WTC11 (cell line): ENCODE measurements around the gene LDLRAD3. TPM values are rescaled to one million over a fixed set of nuclear protein-coding genes. Genes with fewer than 3 reads are reported as not detected.

Experiments
- ATAC-seq: fragments of 200-7000 bp; cut with Tn5 transposase; 2 replicates; pipeline ENCODE4 v1.10.0; 2021; ENCODE audit warnings: mild to moderate bottlenecking, moderate library complexity
- CTCF ChIA-PET: fragments of 300-600 bp; sonication (Branson Sonifier 250); formaldehyde crosslinking; loops from one replicate; lab custom pipeline; 2021; ENCODE audit warnings: antibody characterized with exemption; lab: Charles Lee
- POLR2A ChIA-PET: fragments of 350-600 bp; sonication (Branson Sonifier 250); formaldehyde crosslinking; loops from one replicate; lab custom pipeline; 2021; ENCODE audit warnings: antibody characterized with exemption; lab: Charles Lee
- DNase-seq: peaks from one replicate; pipeline ENCODE4 v3.0.0; 2021; ENCODE audit warnings: low spot score
- H3K27ac Mint-ChIP-seq: 2 replicates; pipeline ENCODE4 v1.8.0; 2021; ENCODE audit warnings: mixed read lengths
- H3K27me3 Mint-ChIP-seq: 2 replicates; pipeline ENCODE4 v1.8.0; 2021; ENCODE audit warnings: low read depth, mild to moderate bottlenecking, moderate library complexity, mixed read lengths
- H3K36me3 Mint-ChIP-seq: 2 replicates; pipeline ENCODE4 v1.8.0; 2021; ENCODE audit warnings: mixed read lengths
- H3K4me1 Mint-ChIP-seq: 2 replicates; pipeline ENCODE4 v1.8.0; 2022; ENCODE audit warnings: mixed read lengths
- H3K4me3 Mint-ChIP-seq: 2 replicates; pipeline ENCODE4 v1.8.0; 2021; ENCODE audit warnings: mild to moderate bottlenecking, moderate library complexity, mixed read lengths
- H3K9me3 Mint-ChIP-seq: 2 replicates; pipeline ENCODE4 v1.8.0; 2021; ENCODE audit warnings: mixed read lengths
- ATF1 ChIP-seq: sonication (generic); formaldehyde crosslinking; IDR thresholded peaks from 2 replicates; pipeline ENCODE4 v1.8.1; 2023; ENCODE audit warnings: mild to moderate bottlenecking, moderate library complexity, missing genetic modification reagents
- JAZF1 ChIP-seq: fragments of 250-450 bp; sonication (Bioruptor Pico); IDR thresholded peaks from 2 replicates; pipeline ENCODE4 v1.9.0; 2021; ENCODE audit warnings: moderate library complexity, mild to moderate bottlenecking, inconsistent platforms
- JUN ChIP-seq: sonication (generic); formaldehyde crosslinking; IDR thresholded peaks from 2 replicates; pipeline ENCODE4 v1.8.0; 2023; ENCODE audit warnings: mild to moderate bottlenecking, missing genetic modification reagents
- MXD4 ChIP-seq: fragments of 250-450 bp; sonication (Bioruptor Pico); IDR thresholded peaks from 2 replicates; pipeline ENCODE4 v1.8.0; 2021; ENCODE audit warnings: mild to moderate bottlenecking, moderate library complexity, borderline replicate concordance
- NFE2L1 ChIP-seq: sonication (generic); formaldehyde crosslinking; IDR thresholded peaks from 2 replicates; pipeline ENCODE4 v1.8.1; 2023; ENCODE audit warnings: missing genetic modification reagents
- RELA ChIP-seq: sonication (generic); formaldehyde crosslinking; IDR thresholded peaks from 2 replicates; pipeline ENCODE4 v1.8.1; 2022; ENCODE audit warnings: missing genetic modification reagents, mild to moderate bottlenecking, borderline replicate concordance
- SOX15 ChIP-seq: fragments of 250-450 bp; sonication (Bioruptor Pico); IDR thresholded peaks from 2 replicates; pipeline ENCODE4 v1.9.0; 2021; ENCODE audit warnings: mild to moderate bottlenecking
- TCF7 ChIP-seq: sonication (generic); formaldehyde crosslinking; IDR thresholded peaks from 2 replicates; pipeline ENCODE4 v1.8.0; 2022; ENCODE audit warnings: mild to moderate bottlenecking, low read depth, missing genetic modification reagents, moderate library complexity
- TEAD1 ChIP-seq: sonication (generic); formaldehyde crosslinking; IDR thresholded peaks from 2 replicates; pipeline ENCODE4 v1.8.0; 2022; ENCODE audit warnings: mild to moderate bottlenecking, missing genetic modification reagents
- ZBTB21 ChIP-seq: sonication (generic); formaldehyde crosslinking; IDR thresholded peaks from 2 replicates; pipeline ENCODE4 v1.8.1; 2023; ENCODE audit warnings: mild to moderate bottlenecking, missing genetic modification reagents, borderline replicate concordance
- ZNF219 ChIP-seq: sonication (generic); formaldehyde crosslinking; IDR thresholded peaks from 2 replicates; pipeline ENCODE4 v1.8.0; 2023; ENCODE audit warnings: missing genetic modification reagents, mild to moderate bottlenecking, borderline replicate concordance
- ZNF232 ChIP-seq: sonication (generic); formaldehyde crosslinking; IDR thresholded peaks from 2 replicates; pipeline ENCODE4 v1.8.0; 2022; ENCODE audit warnings: mild to moderate bottlenecking, missing genetic modification reagents
- total RNA-seq: library from RNA; stranded (reverse); gene quantifications from 3 replicates; pipeline ENCODE4 v1.2.3, GENCODE V29; 2021
- TF ChIP-seq, protein P1 (sequence below): sonication (generic); formaldehyde crosslinking; IDR thresholded peaks from 2 replicates; pipeline ENCODE4 v1.8.0; 2022; ENCODE audit warnings: mild to moderate bottlenecking, missing genetic modification reagents
- TF ChIP-seq, protein P2 (sequence below): sonication (generic); formaldehyde crosslinking; IDR thresholded peaks from 2 replicates; pipeline ENCODE4 v1.8.0; 2023; ENCODE audit warnings: missing genetic modification reagents, mild to moderate bottlenecking, borderline replicate concordance
- TF ChIP-seq, protein P3 (sequence below): sonication (generic); formaldehyde crosslinking; IDR thresholded peaks from 2 replicates; pipeline ENCODE4 v1.8.1; 2022; ENCODE audit warnings: low read depth, missing genetic modification reagents, borderline replicate concordance
- TF ChIP-seq, protein P4 (sequence below): fragments of 250-450 bp; sonication (Bioruptor Pico); IDR thresholded peaks from 2 replicates; pipeline ENCODE4 v1.9.0; 2021; ENCODE audit warnings: mild to moderate bottlenecking

The LDLRAD3 gene
- total RNA-seq, 1 experiment from 2014 or later, result 14.5 TPM

DNA sequence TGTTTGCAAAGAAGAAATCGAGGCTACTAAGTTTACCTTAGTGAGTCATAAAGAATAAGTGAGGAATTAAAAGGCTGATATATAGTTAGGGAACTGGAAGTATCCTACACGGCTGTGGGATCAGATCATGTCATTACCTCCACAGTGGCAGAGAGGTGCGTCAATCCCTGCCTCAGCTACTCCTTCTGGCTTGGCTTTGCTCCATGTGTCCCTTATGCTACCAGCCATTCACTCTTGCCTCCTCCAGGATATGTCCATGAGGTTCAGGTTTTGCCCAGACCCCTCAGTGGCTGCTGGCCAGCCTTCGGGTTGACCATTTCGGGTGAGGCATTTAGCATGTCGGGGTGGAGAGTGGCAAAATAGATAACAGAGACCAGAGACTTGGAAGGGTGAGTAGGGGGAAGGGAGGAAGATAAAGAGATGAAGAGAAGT is 153.4 kb downstream of the LDLRAD3 start (continued):
- TF ChIP-seq, protein P1, sequence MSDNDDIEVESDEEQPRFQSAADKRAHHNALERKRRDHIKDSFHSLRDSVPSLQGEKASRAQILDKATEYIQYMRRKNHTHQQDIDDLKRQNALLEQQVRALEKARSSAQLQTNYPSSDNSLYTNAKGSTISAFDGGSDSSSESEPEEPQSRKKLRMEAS (CRISPR knock-in tag), result no peak
- TF ChIP-seq MXD4 (CRISPR knock-in tag) (no peak), JAZF1 (CRISPR knock-in tag) (no peak), ATF1 (CRISPR knock-in tag) (no peak), ZNF219 (no peak), JUN (CRISPR knock-in tag) (no peak)
- TF ChIP-seq, all 79 proteins: peak for 0

DNA sequence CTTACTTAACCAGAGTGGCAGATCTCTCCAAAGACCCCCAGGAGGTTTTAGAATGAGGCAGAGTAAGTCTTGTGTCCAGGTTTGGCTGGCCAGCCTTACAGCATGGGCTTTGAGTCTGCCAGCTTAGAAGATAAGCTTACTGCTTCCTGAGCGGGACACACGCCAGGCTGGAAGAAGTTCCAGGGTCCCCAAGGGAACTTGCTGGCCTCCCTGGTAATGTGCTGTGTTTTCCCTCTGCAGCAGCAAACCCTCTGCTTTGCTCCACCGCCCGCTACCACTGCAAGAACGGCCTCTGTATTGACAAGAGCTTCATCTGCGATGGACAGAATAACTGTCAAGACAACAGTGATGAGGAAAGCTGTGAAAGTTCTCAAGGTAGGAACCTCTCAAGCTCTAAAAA is 154.2 kb downstream of the LDLRAD3 start:
- ATAC-seq (no peak), DNase-seq (no peak)
- no peak for TF ChIP-seq SOX15 (CRISPR knock-in tag)
- TF ChIP-seq ZNF232 (CRISPR knock-in tag), result no peak
- TF ChIP-seq RELA, result no peak
- TF ChIP-seq, protein P2, sequence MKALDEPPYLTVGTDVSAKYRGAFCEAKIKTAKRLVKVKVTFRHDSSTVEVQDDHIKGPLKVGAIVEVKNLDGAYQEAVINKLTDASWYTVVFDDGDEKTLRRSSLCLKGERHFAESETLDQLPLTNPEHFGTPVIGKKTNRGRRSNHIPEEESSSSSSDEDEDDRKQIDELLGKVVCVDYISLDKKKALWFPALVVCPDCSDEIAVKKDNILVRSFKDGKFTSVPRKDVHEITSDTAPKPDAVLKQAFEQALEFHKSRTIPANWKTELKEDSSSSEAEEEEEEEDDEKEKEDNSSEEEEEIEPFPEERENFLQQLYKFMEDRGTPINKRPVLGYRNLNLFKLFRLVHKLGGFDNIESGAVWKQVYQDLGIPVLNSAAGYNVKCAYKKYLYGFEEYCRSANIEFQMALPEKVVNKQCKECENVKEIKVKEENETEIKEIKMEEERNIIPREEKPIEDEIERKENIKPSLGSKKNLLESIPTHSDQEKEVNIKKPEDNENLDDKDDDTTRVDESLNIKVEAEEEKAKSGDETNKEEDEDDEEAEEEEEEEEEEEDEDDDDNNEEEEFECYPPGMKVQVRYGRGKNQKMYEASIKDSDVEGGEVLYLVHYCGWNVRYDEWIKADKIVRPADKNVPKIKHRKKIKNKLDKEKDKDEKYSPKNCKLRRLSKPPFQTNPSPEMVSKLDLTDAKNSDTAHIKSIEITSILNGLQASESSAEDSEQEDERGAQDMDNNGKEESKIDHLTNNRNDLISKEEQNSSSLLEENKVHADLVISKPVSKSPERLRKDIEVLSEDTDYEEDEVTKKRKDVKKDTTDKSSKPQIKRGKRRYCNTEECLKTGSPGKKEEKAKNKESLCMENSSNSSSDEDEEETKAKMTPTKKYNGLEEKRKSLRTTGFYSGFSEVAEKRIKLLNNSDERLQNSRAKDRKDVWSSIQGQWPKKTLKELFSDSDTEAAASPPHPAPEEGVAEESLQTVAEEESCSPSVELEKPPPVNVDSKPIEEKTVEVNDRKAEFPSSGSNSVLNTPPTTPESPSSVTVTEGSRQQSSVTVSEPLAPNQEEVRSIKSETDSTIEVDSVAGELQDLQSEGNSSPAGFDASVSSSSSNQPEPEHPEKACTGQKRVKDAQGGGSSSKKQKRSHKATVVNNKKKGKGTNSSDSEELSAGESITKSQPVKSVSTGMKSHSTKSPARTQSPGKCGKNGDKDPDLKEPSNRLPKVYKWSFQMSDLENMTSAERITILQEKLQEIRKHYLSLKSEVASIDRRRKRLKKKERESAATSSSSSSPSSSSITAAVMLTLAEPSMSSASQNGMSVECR (CRISPR knock-in tag), result no peak
- no peak for TF ChIP-seq TCF7 (CRISPR knock-in tag)
- TF ChIP-seq ZBTB21 (CRISPR knock-in tag), result no peak
- no peak for TF ChIP-seq NFE2L1 (CRISPR knock-in tag)
- TF ChIP-seq, protein P3, sequence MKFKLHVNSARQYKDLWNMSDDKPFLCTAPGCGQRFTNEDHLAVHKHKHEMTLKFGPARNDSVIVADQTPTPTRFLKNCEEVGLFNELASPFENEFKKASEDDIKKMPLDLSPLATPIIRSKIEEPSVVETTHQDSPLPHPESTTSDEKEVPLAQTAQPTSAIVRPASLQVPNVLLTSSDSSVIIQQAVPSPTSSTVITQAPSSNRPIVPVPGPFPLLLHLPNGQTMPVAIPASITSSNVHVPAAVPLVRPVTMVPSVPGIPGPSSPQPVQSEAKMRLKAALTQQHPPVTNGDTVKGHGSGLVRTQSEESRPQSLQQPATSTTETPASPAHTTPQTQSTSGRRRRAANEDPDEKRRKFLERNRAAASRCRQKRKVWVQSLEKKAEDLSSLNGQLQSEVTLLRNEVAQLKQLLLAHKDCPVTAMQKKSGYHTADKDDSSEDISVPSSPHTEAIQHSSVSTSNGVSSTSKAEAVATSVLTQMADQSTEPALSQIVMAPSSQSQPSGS (CRISPR knock-in tag), result no peak
- TF ChIP-seq TEAD1, result no peak
- TF ChIP-seq, protein P4, sequence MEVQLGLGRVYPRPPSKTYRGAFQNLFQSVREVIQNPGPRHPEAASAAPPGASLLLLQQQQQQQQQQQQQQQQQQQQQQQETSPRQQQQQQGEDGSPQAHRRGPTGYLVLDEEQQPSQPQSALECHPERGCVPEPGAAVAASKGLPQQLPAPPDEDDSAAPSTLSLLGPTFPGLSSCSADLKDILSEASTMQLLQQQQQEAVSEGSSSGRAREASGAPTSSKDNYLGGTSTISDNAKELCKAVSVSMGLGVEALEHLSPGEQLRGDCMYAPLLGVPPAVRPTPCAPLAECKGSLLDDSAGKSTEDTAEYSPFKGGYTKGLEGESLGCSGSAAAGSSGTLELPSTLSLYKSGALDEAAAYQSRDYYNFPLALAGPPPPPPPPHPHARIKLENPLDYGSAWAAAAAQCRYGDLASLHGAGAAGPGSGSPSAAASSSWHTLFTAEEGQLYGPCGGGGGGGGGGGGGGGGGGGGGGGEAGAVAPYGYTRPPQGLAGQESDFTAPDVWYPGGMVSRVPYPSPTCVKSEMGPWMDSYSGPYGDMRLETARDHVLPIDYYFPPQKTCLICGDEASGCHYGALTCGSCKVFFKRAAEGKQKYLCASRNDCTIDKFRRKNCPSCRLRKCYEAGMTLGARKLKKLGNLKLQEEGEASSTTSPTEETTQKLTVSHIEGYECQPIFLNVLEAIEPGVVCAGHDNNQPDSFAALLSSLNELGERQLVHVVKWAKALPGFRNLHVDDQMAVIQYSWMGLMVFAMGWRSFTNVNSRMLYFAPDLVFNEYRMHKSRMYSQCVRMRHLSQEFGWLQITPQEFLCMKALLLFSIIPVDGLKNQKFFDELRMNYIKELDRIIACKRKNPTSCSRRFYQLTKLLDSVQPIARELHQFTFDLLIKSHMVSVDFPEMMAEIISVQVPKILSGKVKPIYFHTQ (CRISPR knock-in tag), result no peak
- Mint-ChIP-seq H3K4me3 (no peak overlapping the region), H3K9me3 (peaks cover 11% of the 10 kb centered on the region), H3K36me3 (peaks cover 63% of the 10 kb centered on the region), H3K27me3 (no peaks in the 10 kb centered on the region; the same call in 1 of the 2 replicates), H3K27ac (peak overlapping the region; percentile 47; the same call in 1 of the 2 replicates), H3K4me1 (peaks cover 37% of the 10 kb centered on the region)
- ChIA-PET CTCF (interaction anchor here (1.1 to 3.3 kb wide), 3 partner anchors 34 to 276 kb away, joined by 3 to 16 read pairs (median 7); no protein-coding TSS in a partner anchor), POLR2A (no interaction called here)
